ENCODE data around the gene PUS1. TPM values are rescaled to one million over a fixed set of nuclear protein-coding genes. Genes with fewer than 3 reads are reported as not detected.

PUS1 gene
- total and polyA plus RNA-seq, 2 of the 4 experiments (the other 2 are of a cell fraction), result 14.0 to 36.7 TPM

- 0 out of 2 replicates have a peak, but pooled peaks cover 3% of the 10 kb centered on the region for H3K9me1 ChIP-seq (ENCODE audit: insufficient read depth, low read length)
- H3K4me2 ChIP-seq (ENCODE audit: low read depth, low read length), result no peak overlapping the region
- WGBS, 2 experiments (ENCODE audit: extremely low coverage in 2 of 2, insufficient read length in 1 of 2), result 86% methylated on average over 10 of the region's 26 CpGs; no CpG with 5 or more reads in 1 of the 2 experiments
- H3K4me3 ChIP-seq (ENCODE audit: insufficient read depth, low read depth, low read length), result no peak overlapping the region
- intact Hi-C loops (cut with micrococcal nuclease), result no loop called here
- no peak overlapping the region for H2BK20ac ChIP-seq (ENCODE audit: low read depth, low read length)
- H3K27ac ChIP-seq (ENCODE audit: insufficient read depth, low read length), result no peak overlapping the region
- no peak overlapping the region for H3K4ac ChIP-seq (ENCODE audit: low read depth, low read length)
- TF ChIP-seq RFX5 (IDR thresholded peaks at IDR 0.05; ENCODE audit: low read depth, low read length), result no peak
- TF ChIP-seq RCOR1 (IDR thresholded peaks at IDR 0.05; ENCODE audit: insufficient replicate concordance, low read length), result no peak
- TF ChIP-seq MAZ (IDR thresholded peaks at IDR 0.05; ENCODE audit: borderline replicate concordance, low read depth, low read length), result no peak
- TF ChIP-seq CEBPB (IDR thresholded peaks at IDR 0.05; ENCODE audit: low read depth, low read length), result no peak
- TF ChIP-seq POLR2A (IDR thresholded peaks at IDR 0.05; ENCODE audit: low read depth, low read length), result no peak
- TF ChIP-seq RAD21 (IDR thresholded peaks at IDR 0.05; ENCODE audit: low read length), result no peak
- TF ChIP-seq USF2 (IDR thresholded peaks at IDR 0.05; ENCODE audit: low read depth, low read length), result no peak
- TF ChIP-seq MXI1 (IDR thresholded peaks at IDR 0.05; ENCODE audit: borderline replicate concordance, low read depth, low read length), result no peak
- no peak for TF ChIP-seq FOS (IDR thresholded peaks at IDR 0.05; ENCODE audit: low read depth, low read length)
- no peak for TF ChIP-seq MAFK (IDR thresholded peaks at IDR 0.05; ENCODE audit: low read depth, low read length)
- TF ChIP-seq SMC3 (IDR thresholded peaks at IDR 0.05; ENCODE audit: low read depth, low read length), result no peak
- dilution Hi-C loops (cut with HindIII; ENCODE audit: low sequenced_read_pairs, unreplicated experiment), result no loop called here
- no peak overlapping the region for H2BK5ac ChIP-seq (ENCODE audit: low read depth, low read length, poor library complexity, severe bottlenecking)
- H3K18ac ChIP-seq (ENCODE audit: low read depth, low read length), result no peak overlapping the region
- H3K9ac ChIP-seq (ENCODE audit: low read depth, low read length), result no peak overlapping the region
- no peak overlapping the region for H2AK5ac ChIP-seq (ENCODE audit: low read depth, low read length)
- ChIA-PET POLR2A (ENCODE audit: unreplicated experiment) (interaction anchor here (1.1 kb wide), 1 partner anchor 13 kb away, joined by 3 read pairs; no protein-coding TSS in a partner anchor), CTCF (no interaction called here)
- H3K36me3 ChIP-seq (ENCODE audit: control insufficient read depth, insufficient read depth, low read length), result peaks cover 61% of the 10 kb centered on the region
- H3K14ac ChIP-seq (replicated peaks; ENCODE audit: low read depth, low read length), result no peak overlapping the region
- no TSS peak for BruUV-seq (replicated peaks)
- H4K20me1 ChIP-seq (ENCODE audit: insufficient read depth, low read length), result peaks cover 25% of the 10 kb centered on the region
- in situ Hi-C loops (cut with MboI; ENCODE audit: low sequenced_read_pairs), result no loop called here
- no peak overlapping the region for H3K23ac ChIP-seq (ENCODE audit: low read depth, low read length)
- no peak overlapping the region for H4K8ac ChIP-seq (ENCODE audit: low read depth in 2 of 2, low read length in 2 of 2)
- peaks cover 9% of the 10 kb centered on the region for H3K4me1 ChIP-seq (ENCODE audit: control insufficient read depth, insufficient read depth, low read length)
- H2BK15ac ChIP-seq (ENCODE audit: low read depth, low read length), result no peak overlapping the region
- no peaks in the 10 kb centered on the region for H3K9me3 ChIP-seq (ENCODE audit: control insufficient read depth, insufficient read depth, low read length)
- peaks cover 4 to 26% of the 10 kb centered on the region in 2 experiments; a peak in 1 of 4 replicates for H3K79me1 ChIP-seq (ENCODE audit: low read depth in 1 of 2, low read length in 2 of 2)
- no peak overlapping the region for H2BK120ac ChIP-seq (ENCODE audit: low read depth, low read length)
- ATAC-seq (ENCODE audit: low read depth), result no peak
- no peak overlapping the region for H2AK9ac ChIP-seq (replicated peaks; ENCODE audit: low read depth, low read length, poor library complexity)
- H3K56ac ChIP-seq (ENCODE audit: extremely low read depth, insufficient read depth, low read length), result no peak overlapping the region
- no peak overlapping the region for H2AFZ ChIP-seq (replicated peaks; ENCODE audit: low read length, poor library complexity)
- H3K27me3 ChIP-seq (ENCODE audit: control insufficient read depth, insufficient read depth, low read length), result no peaks in the 10 kb centered on the region
- DNase-seq, result no peak
- no peak overlapping the region for H4K5ac ChIP-seq (ENCODE audit: low read depth, low read length)
- no peak overlapping the region for H4K91ac ChIP-seq (ENCODE audit: insufficient read depth, low read depth, low read length)
Observed at GRCh38 chr12:131909752-131910219, 19.3 kb upstream of the PUS1 start.

Measured in IMR-90 (cell line).